ENCODE data around the gene SLC3A2.

GRCh38 chr11:62832336-62833234 lies 48.1 kb upstream of the SLC3A2 start, which contains the start of gene TEX54:
- TF ChIP-seq, protein P1, sequence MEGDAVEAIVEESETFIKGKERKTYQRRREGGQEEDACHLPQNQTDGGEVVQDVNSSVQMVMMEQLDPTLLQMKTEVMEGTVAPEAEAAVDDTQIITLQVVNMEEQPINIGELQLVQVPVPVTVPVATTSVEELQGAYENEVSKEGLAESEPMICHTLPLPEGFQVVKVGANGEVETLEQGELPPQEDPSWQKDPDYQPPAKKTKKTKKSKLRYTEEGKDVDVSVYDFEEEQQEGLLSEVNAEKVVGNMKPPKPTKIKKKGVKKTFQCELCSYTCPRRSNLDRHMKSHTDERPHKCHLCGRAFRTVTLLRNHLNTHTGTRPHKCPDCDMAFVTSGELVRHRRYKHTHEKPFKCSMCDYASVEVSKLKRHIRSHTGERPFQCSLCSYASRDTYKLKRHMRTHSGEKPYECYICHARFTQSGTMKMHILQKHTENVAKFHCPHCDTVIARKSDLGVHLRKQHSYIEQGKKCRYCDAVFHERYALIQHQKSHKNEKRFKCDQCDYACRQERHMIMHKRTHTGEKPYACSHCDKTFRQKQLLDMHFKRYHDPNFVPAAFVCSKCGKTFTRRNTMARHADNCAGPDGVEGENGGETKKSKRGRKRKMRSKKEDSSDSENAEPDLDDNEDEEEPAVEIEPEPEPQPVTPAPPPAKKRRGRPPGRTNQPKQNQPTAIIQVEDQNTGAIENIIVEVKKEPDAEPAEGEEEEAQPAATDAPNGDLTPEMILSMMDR (IDR thresholded peaks at IDR 0.05; ENCODE audit: extremely low read depth in 1 of 2, insufficient read depth in 1 of 2, low read depth in 1 of 2, low read length in 2 of 2): no peak
- TF ChIP-seq JUN (IDR thresholded peaks at IDR 0.05; ENCODE audit: borderline replicate concordance, insufficient read depth, insufficient read length, low read depth): no peak
- no peak for TF ChIP-seq MAX (IDR thresholded peaks at IDR 0.05; ENCODE audit: insufficient read depth, insufficient read length)
- no peak for TF ChIP-seq POLR2AphosphoS5 (IDR thresholded peaks at IDR 0.05; ENCODE audit: insufficient read depth, low read depth, low read length)
- TF ChIP-seq EZH2 (IDR thresholded peaks at IDR 0.05; ENCODE audit: borderline replicate concordance, low read depth, low read length, severe bottlenecking): no peak
- TF ChIP-seq MYC (IDR thresholded peaks at IDR 0.05; ENCODE audit: low read depth, low read length): no peak
- no peak for TF ChIP-seq POLR2A (IDR thresholded peaks at IDR 0.05; ENCODE audit: low read depth, low read length)

Measured in endothelial cell of umbilical vein (primary cell).